OCI-LY1 (cell line): Measurements from ENCODE around the gene CLSTN3.

Source experiments
- H2AFZ ChIP-seq: fragments of 200-600 bp; sonication (generic), shearing (Covaris generic); 2 replicates; pipeline ENCODE4 v1.6.0; 2014; ENCODE audit warnings: antibody characterized with exemption, mild to moderate bottlenecking, low read length
- H3F3A ChIP-seq: fragments of 200-600 bp; sonication (generic), shearing (Covaris generic); 2 replicates; pipeline ENCODE4 v1.6.0; 2014; ENCODE audit warnings: mild to moderate bottlenecking, antibody characterized with exemption, low read length, moderate library complexity; ENCODE audit not compliant: insufficient read depth
- H3K27ac ChIP-seq: fragments of 200-600 bp; sonication (generic); 2 replicates; pipeline ENCODE4 v1.5.1; 2014; ENCODE audit warnings: low read length, mixed run types, mild to moderate bottlenecking, low read depth; ENCODE audit not compliant: poor library complexity, severe bottlenecking
- H3K27me3 ChIP-seq: fragments of 200-600 bp; sonication (generic); 2 replicates; pipeline ENCODE4 v1.6.0; 2014; ENCODE audit warnings: antibody characterized with exemption, mild to moderate bottlenecking, low read length, moderate library complexity; ENCODE audit not compliant: insufficient read depth
- H3K36me3 ChIP-seq: fragments of 200-600 bp; sonication (generic); 2 replicates; pipeline ENCODE4 v1.6.1; 2014; ENCODE audit warnings: mild to moderate bottlenecking, antibody characterized with exemption, low read length, moderate library complexity, mixed read lengths; ENCODE audit not compliant: insufficient read depth
- H3K4me1 ChIP-seq: fragments of 200-600 bp; sonication (generic); 2 replicates; pipeline ENCODE4 v1.5.1; 2014; ENCODE audit warnings: mild to moderate bottlenecking, low read length, moderate library complexity; ENCODE audit not compliant: insufficient read depth, severe bottlenecking
- H3K4me2 ChIP-seq: fragments of 200-600 bp; sonication (generic), shearing (Covaris generic); 2 replicates; pipeline ENCODE4 v1.6.1; 2014; ENCODE audit warnings: low read length
- H3K4me3 ChIP-seq: fragments of 200-600 bp; sonication (generic); 2 replicates; pipeline ENCODE4 v1.5.1; 2014; ENCODE audit warnings: low read length, low read depth, mild to moderate bottlenecking, mixed read lengths; ENCODE audit not compliant: poor library complexity, severe bottlenecking
- H3K79me2 ChIP-seq: fragments of 200-600 bp; shearing (Covaris generic); 2 replicates; pipeline ENCODE4 v1.6.1; 2016; ENCODE audit warnings: mixed run types, low read length, mixed read lengths; ENCODE audit not compliant: insufficient read depth
- H3K9ac ChIP-seq: fragments of 200-600 bp; sonication (generic), shearing (Covaris generic); 2 replicates; pipeline ENCODE4 v1.6.1; 2014; ENCODE audit warnings: mild to moderate bottlenecking, low read length, mixed read lengths
- H3K9me2 ChIP-seq: fragments of 200-600 bp; sonication (generic), shearing (Covaris generic); 2 replicates; pipeline ENCODE4 v1.6.1; 2014; ENCODE audit warnings: low read depth, mild to moderate bottlenecking, low read length, mixed read lengths
- H3K9me3 ChIP-seq: fragments of 200-600 bp; shearing (Covaris generic); 2 replicates; pipeline ENCODE4 v1.6.1; 2014; ENCODE audit warnings: low read length, mixed read lengths
- H4K20me1 ChIP-seq: fragments of 200-600 bp; sonication (generic), shearing (Covaris generic); 2 replicates; pipeline ENCODE4 v1.6.0; 2016; ENCODE audit warnings: mild to moderate bottlenecking, low read length; ENCODE audit not compliant: insufficient read depth
- EZH2 ChIP-seq: fragments of 200-600 bp; sonication (generic), shearing (Covaris generic); IDR thresholded peaks from 2 replicates; pipeline ENCODE4 v1.8.0; 2017; ENCODE audit warnings: borderline replicate concordance, mixed run types, mild to moderate bottlenecking, antibody characterized with exemption, low read length, moderate library complexity, mixed read lengths
- TF ChIP-seq, protein P1 (sequence below): fragments of 200-600 bp; sonication (generic), shearing (Covaris generic); IDR thresholded peaks from 2 replicates; pipeline ENCODE4 v1.5.1; 2017; ENCODE audit warnings: mild to moderate bottlenecking, antibody characterized with exemption, low read length, moderate library complexity, mixed read lengths

The CLSTN3 gene

DNA sequence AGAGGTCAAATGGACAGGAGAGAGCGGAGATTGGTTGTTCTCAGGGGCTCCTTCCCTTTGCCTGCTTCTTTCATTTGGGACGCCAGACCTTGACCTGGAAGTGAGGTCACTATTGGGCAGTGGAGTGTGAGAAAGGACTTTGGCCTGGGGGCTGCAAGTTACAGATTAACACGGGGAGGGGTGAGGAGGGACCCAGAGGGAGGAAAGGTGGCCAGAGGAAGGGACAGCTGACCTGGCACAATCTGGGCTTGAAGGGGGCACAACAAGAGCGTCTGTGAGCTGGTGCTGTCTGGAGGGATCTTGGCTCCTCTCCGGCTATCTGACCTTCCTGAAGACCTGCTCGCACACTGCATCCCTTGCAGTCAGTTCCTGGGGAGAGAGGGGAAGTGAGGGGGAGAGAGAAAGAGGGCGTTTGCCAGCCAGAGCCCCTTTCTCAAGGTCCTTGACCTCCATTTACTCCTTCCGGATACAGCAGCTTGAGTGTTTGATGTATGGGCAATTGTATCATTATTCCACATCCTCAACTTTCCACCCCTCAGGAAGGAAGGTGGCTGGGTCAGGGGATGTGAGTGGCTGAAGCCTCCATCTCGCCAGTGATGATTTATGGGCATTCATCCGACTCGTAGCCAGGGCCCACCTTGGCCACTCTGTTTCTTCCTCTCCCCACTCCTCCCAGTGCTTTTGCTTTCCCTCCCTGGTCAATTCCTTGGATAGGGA lies 6.2 kb upstream of the CLSTN3 start:
- Histone ChIP-seq H2AFZ (no peak overlapping the region), H3K9me2 (no peaks in the 10 kb centered on the region), H3K4me3 (no peak overlapping the region)

DNA sequence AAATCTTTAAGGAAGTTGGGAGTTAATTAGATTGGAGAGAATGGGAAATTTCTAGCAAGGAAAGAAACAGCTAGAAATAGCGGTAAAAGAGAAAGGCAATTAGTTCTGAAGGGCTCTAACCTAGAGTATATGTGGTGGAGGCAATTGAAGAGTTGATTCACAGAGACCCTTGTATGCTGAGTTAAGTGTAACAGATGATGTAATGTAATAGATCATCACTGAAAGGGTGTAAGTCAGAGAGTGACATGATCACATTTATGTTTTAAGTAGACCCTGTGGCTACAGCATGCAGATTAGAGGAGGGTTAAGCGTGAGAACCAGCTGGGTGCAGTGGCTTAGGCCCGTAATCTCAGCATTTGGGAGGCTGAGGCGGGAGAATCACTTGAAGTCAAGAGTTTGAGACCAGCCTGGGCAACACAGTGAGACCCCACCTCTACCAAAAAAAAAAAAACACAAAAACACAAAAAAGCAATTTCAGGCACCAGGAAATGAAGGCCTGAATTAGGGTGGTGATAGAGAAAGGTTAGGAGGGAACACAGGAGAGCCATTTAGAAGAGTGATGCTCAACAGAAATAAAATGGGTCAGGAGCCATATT lies 4.4 kb upstream of the CLSTN3 start:
- TF ChIP-seq EZH2, result no peak
- TF ChIP-seq, protein P1, sequence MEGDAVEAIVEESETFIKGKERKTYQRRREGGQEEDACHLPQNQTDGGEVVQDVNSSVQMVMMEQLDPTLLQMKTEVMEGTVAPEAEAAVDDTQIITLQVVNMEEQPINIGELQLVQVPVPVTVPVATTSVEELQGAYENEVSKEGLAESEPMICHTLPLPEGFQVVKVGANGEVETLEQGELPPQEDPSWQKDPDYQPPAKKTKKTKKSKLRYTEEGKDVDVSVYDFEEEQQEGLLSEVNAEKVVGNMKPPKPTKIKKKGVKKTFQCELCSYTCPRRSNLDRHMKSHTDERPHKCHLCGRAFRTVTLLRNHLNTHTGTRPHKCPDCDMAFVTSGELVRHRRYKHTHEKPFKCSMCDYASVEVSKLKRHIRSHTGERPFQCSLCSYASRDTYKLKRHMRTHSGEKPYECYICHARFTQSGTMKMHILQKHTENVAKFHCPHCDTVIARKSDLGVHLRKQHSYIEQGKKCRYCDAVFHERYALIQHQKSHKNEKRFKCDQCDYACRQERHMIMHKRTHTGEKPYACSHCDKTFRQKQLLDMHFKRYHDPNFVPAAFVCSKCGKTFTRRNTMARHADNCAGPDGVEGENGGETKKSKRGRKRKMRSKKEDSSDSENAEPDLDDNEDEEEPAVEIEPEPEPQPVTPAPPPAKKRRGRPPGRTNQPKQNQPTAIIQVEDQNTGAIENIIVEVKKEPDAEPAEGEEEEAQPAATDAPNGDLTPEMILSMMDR, result no peak
- Histone ChIP-seq H3K4me3 (no peak overlapping the region), H3K9ac (no peak overlapping the region), H3K4me2 (no peak overlapping the region), H3K9me3 (no peaks in the 10 kb centered on the region), H3K79me2 (no peaks in the 10 kb centered on the region), H3K4me1 (peaks cover 14% of the 10 kb centered on the region), H2AFZ (no peak overlapping the region), H3K27ac (no peak overlapping the region), H4K20me1 (no peaks in the 10 kb centered on the region), H3K9me2 (no peaks in the 10 kb centered on the region), H3K36me3 (no peaks in the 10 kb centered on the region), H3F3A (no peaks in the 10 kb centered on the region), H3K27me3 (no peaks in the 10 kb centered on the region)

More for the DNA sequence above, 6.2 kb upstream of the CLSTN3 start:
- Histone ChIP-seq H4K20me1 (no peaks in the 10 kb centered on the region), H3K27me3 (no peaks in the 10 kb centered on the region), H3K36me3 (no peaks in the 10 kb centered on the region), H3K4me1 (peaks cover under 1% of the 10 kb centered on the region), H3K79me2 (no peaks in the 10 kb centered on the region), H3K9me3 (no peaks in the 10 kb centered on the region), H3K9ac (no peak overlapping the region), H3K4me2 (no peak overlapping the region), H3K27ac (no peak overlapping the region), H3F3A (no peaks in the 10 kb centered on the region)
- TF ChIP-seq, protein P1, result no peak

DNA sequence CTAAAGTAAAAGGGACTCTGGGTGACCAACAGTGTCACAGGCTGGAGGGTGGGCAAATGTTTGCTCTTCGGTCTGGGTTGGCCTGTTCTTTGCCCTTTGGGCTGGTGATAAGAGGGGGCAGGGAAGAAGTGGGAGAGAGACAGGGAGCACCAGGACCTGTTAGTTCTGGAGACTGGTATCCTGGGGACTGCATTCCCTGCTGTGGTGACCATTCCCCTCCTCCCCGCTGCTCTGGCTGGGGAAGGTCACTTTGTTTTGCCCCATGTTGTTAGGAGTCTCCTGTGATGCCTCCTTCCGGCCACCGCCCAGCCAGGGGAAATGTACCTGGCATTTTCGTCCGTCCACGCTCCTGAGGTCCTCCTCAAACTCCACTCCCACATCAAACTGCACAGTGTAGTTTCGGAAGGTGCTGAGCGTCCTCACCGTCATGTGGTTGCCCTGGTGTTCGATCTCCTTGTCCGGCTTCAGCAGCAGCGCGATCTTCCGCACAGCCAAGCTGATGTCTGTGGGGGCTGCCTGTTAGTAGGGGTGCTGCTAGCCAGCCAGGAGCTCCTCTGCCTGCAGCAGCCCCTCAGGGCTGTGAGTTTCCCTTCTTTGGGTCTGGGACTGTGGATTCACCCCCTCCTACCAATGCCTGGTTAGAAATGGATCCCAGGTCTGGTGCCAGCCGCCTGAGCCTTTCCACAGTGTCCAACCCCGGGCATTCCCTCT lies 2.1 kb upstream of the CLSTN3 start:
- Histone ChIP-seq H3K9ac (no peak overlapping the region), H3K27ac (no peak overlapping the region), H3K9me2 (no peaks in the 10 kb centered on the region), H3K79me2 (no peaks in the 10 kb centered on the region), H3K9me3 (no peaks in the 10 kb centered on the region), H3K4me1 (peaks cover 22% of the 10 kb centered on the region), H3K4me2 (no peak overlapping the region), H3K4me3 (no peak overlapping the region), H2AFZ (no peak overlapping the region), H3K36me3 (no peaks in the 10 kb centered on the region), H3K27me3 (no peaks in the 10 kb centered on the region), H4K20me1 (no peaks in the 10 kb centered on the region), H3F3A (no peaks in the 10 kb centered on the region)
- TF ChIP-seq, protein P1, result no peak
- TF ChIP-seq EZH2, result no peak
